ENCODE results near the gene EEF2K.

Gene EEF2K

GRCh38 chr16:22314661-22315626 is 108.9 kb downstream of the EEF2K start:
- no peaks in the 10 kb centered on the region for H3K4me1 ChIP-seq (ENCODE audit: insufficient read depth, insufficient read length)
- no peaks in the 10 kb centered on the region for H3K27me3 ChIP-seq (ENCODE audit: insufficient read depth, insufficient read length)
- no peak for DNase-seq (ENCODE audit: low read depth, low spot score)
- no peak overlapping the region for H3K9ac ChIP-seq (ENCODE audit: insufficient read length, low read depth)
- peaks cover 86% of the 10 kb centered on the region for H3K36me3 ChIP-seq (ENCODE audit: insufficient read depth, insufficient read length, low read length)
- H3K4me3 ChIP-seq (ENCODE audit: insufficient read length, low read depth), result no peak overlapping the region
- TF ChIP-seq YY1 (IDR thresholded peaks at IDR 0.05; ENCODE audit: insufficient read depth, insufficient read length) (no peak), SUZ12 (IDR thresholded peaks at IDR 0.05; ENCODE audit: extremely low read depth, insufficient read depth, insufficient read length) (no peak), ZNF274 (IDR thresholded peaks at IDR 0.05; ENCODE audit: low read depth, low read length) (no peak)
- no peaks in the 10 kb centered on the region for H3K9me3 ChIP-seq (ENCODE audit: insufficient read depth, low read length)

- no peak for DNase-seq (ENCODE audit: low read depth, low spot score)
- Histone ChIP-seq H3K36me3 (ENCODE audit: insufficient read depth, insufficient read length, low read length) (peaks cover 86% of the 10 kb centered on the region), H3K27me3 (ENCODE audit: insufficient read depth, insufficient read length) (no peaks in the 10 kb centered on the region), H3K9me3 (ENCODE audit: insufficient read depth, low read length) (no peaks in the 10 kb centered on the region), H3K4me1 (ENCODE audit: insufficient read depth, insufficient read length) (no peaks in the 10 kb centered on the region), H3K4me3 (ENCODE audit: insufficient read length, low read depth) (no peak overlapping the region), H3K9ac (ENCODE audit: insufficient read length, low read depth) (no peak overlapping the region)
- TF ChIP-seq SUZ12 (IDR thresholded peaks at IDR 0.05; ENCODE audit: extremely low read depth, insufficient read depth, insufficient read length), result no peak
- TF ChIP-seq ZNF274 (IDR thresholded peaks at IDR 0.05; ENCODE audit: low read depth, low read length), result no peak
- TF ChIP-seq YY1 (IDR thresholded peaks at IDR 0.05; ENCODE audit: insufficient read depth, insufficient read length), result no peak
Measured at GRCh38 chr16:22315979-22316378, 109.9 kb downstream of the EEF2K start.

GRCh38 chr16:22316411-22316811 is 110.3 kb downstream of the EEF2K start:
- Histone ChIP-seq H3K9ac (ENCODE audit: insufficient read length, low read depth) (no peak overlapping the region), H3K9me3 (ENCODE audit: insufficient read depth, low read length) (no peaks in the 10 kb centered on the region), H3K36me3 (ENCODE audit: insufficient read depth, insufficient read length, low read length) (peaks cover 88% of the 10 kb centered on the region), H3K27me3 (ENCODE audit: insufficient read depth, insufficient read length) (no peaks in the 10 kb centered on the region), H3K4me1 (ENCODE audit: insufficient read depth, insufficient read length) (no peaks in the 10 kb centered on the region), H3K4me3 (ENCODE audit: insufficient read length, low read depth) (no peak overlapping the region)
- no peak for DNase-seq (ENCODE audit: low read depth, low spot score)
- TF ChIP-seq SUZ12 (IDR thresholded peaks at IDR 0.05; ENCODE audit: extremely low read depth, insufficient read depth, insufficient read length) (no peak), ZNF274 (IDR thresholded peaks at IDR 0.05; ENCODE audit: low read depth, low read length) (no peak), YY1 (IDR thresholded peaks at IDR 0.05; ENCODE audit: insufficient read depth, insufficient read length) (no peak)

- Histone ChIP-seq H3K9me3 (ENCODE audit: insufficient read depth, low read length) (no peaks in the 10 kb centered on the region), H3K4me3 (ENCODE audit: insufficient read length, low read depth) (no peak overlapping the region)
Measured at GRCh38 chr16:22317001-22317530, 111.0 kb downstream of the EEF2K start.

GRCh38 chr16:22317625-22318024 is 111.5 kb downstream of the EEF2K start:
- H3K9ac ChIP-seq (ENCODE audit: insufficient read length, low read depth), result no peak overlapping the region
- no peaks in the 10 kb centered on the region for H3K9me3 ChIP-seq (ENCODE audit: insufficient read depth, low read length)
- DNase-seq (ENCODE audit: low read depth, low spot score), result no peak
- peaks cover 88% of the 10 kb centered on the region for H3K36me3 ChIP-seq (ENCODE audit: insufficient read depth, insufficient read length, low read length)
- no peaks in the 10 kb centered on the region for H3K4me1 ChIP-seq (ENCODE audit: insufficient read depth, insufficient read length)
- no peaks in the 10 kb centered on the region for H3K27me3 ChIP-seq (ENCODE audit: insufficient read depth, insufficient read length)
- TF ChIP-seq SUZ12 (IDR thresholded peaks at IDR 0.05; ENCODE audit: extremely low read depth, insufficient read depth, insufficient read length) (no peak), ZNF274 (IDR thresholded peaks at IDR 0.05; ENCODE audit: low read depth, low read length) (no peak)
- no peak overlapping the region for H3K4me3 ChIP-seq (ENCODE audit: insufficient read length, low read depth)

More at GRCh38 chr16:22317001-22317530, 111.0 kb downstream of the EEF2K start:
- no peak for DNase-seq (ENCODE audit: low read depth, low spot score)
- Histone ChIP-seq H3K36me3 (ENCODE audit: insufficient read depth, insufficient read length, low read length) (peaks cover 88% of the 10 kb centered on the region), H3K27me3 (ENCODE audit: insufficient read depth, insufficient read length) (no peaks in the 10 kb centered on the region), H3K4me1 (ENCODE audit: insufficient read depth, insufficient read length) (no peaks in the 10 kb centered on the region), H3K9ac (ENCODE audit: insufficient read length, low read depth) (no peak overlapping the region)
- TF ChIP-seq ZNF274 (IDR thresholded peaks at IDR 0.05; ENCODE audit: low read depth, low read length), result no peak
- no peak for TF ChIP-seq YY1 (IDR thresholded peaks at IDR 0.05; ENCODE audit: insufficient read depth, insufficient read length)
- no peak for TF ChIP-seq SUZ12 (IDR thresholded peaks at IDR 0.05; ENCODE audit: extremely low read depth, insufficient read depth, insufficient read length)

GRCh38 chr16:22318690-22319358 is 112.7 kb downstream of the EEF2K start:
- Histone ChIP-seq H3K27me3 (ENCODE audit: insufficient read depth, insufficient read length) (no peaks in the 10 kb centered on the region), H3K4me1 (ENCODE audit: insufficient read depth, insufficient read length) (no peaks in the 10 kb centered on the region), H3K4me3 (ENCODE audit: insufficient read length, low read depth) (no peak overlapping the region), H3K9ac (ENCODE audit: insufficient read length, low read depth) (no peak overlapping the region), H3K36me3 (ENCODE audit: insufficient read depth, insufficient read length, low read length) (peaks cover 89% of the 10 kb centered on the region), H3K9me3 (ENCODE audit: insufficient read depth, low read length) (no peaks in the 10 kb centered on the region)
- no peak for DNase-seq (ENCODE audit: low read depth, low spot score)
- no peak for TF ChIP-seq YY1 (IDR thresholded peaks at IDR 0.05; ENCODE audit: insufficient read depth, insufficient read length)
- TF ChIP-seq SUZ12 (IDR thresholded peaks at IDR 0.05; ENCODE audit: extremely low read depth, insufficient read depth, insufficient read length), result no peak
- TF ChIP-seq ZNF274 (IDR thresholded peaks at IDR 0.05; ENCODE audit: low read depth, low read length), result no peak

All from NT2/D1 (cell line).